HCT116 (cell line): Measurements from ENCODE around the gene GALT. TPM values are rescaled to one million over a fixed set of nuclear protein-coding genes. Genes with fewer than 3 reads are reported as not detected.

Experiments
- ATAC-seq: fragments of 200-7000 bp; cut with Tn5 transposase; 2 replicates; pipeline ENCODE4 v1.9.1; 2020; ENCODE audit warnings: mild to moderate bottlenecking, moderate library complexity
- BruUV-seq: library from RNA; stranded (reverse); fragments of 400-500 nt; replicated peaks from 2 replicates; lab custom pipeline; 2021; lab: Mats Ljungman, UMichigan
- CTCF ChIA-PET: fragments of 300-600 bp; sonication (Branson Sonifier 250); formaldehyde crosslinking; loops from one replicate; lab custom pipeline; 2021; ENCODE audit warnings: antibody characterized with exemption; lab: Charles Lee
- POLR2A ChIA-PET: fragments of 300-600, 350-600 bp; sonication (Branson Sonifier 250); formaldehyde crosslinking; loops from one replicate; lab custom pipeline; 2021; ENCODE audit warnings: antibody characterized with exemption; lab: Charles Lee
- RAD21 ChIA-PET, 2 experiments: fragments of 300-600 bp; sonication (Branson Sonifier 250); formaldehyde crosslinking; loops; one replicate each; lab custom pipeline; 2023; ENCODE audit warnings: low total read pairs in 2 of 2; ENCODE audit not compliant: uncharacterized antibody in 2 of 2, unreplicated experiment in 2 of 2, low non-redundant PET in 1 of 2; lab: Charles Lee
- DNase-seq: peaks from one replicate; pipeline ENCODE4 v3.0.0-alpha.2; 2010; ENCODE audit warnings: low read depth, low spot score
- H2AFZ ChIP-seq: fragments of 200-600 bp; shearing (Covaris generic), sonication (generic); 2 replicates; pipeline ENCODE4 v1.6.1; 2017; ENCODE audit warnings: low read depth, mixed run types, mixed read lengths, antibody characterized with exemption, low read length; ENCODE audit not compliant: poor library complexity, severe bottlenecking
- H3K27ac ChIP-seq: 2 replicates; pipeline ENCODE4 v1.5.1; 2012; ENCODE audit warnings: low read depth, low read length
- H3K27me3 ChIP-seq: fragments of 200-600 bp; sonication (generic); 2 replicates; pipeline ENCODE4 v1.6.1; 2016; ENCODE audit warnings: mixed run types, low read length, mixed read lengths; ENCODE audit not compliant: insufficient read depth
- H3K36me3 ChIP-seq, 2 experiments: fragments of 200-500 bp in 1 of 2; fragments of 200-600 bp in 1 of 2; sonication (Bioruptor generic) in 1 of 2; sonication (generic) in 1 of 2; 2 replicates each; pipeline versions ENCODE4 v1.5.1 to v1.6.1; 2014 to 2016; ENCODE audit warnings: low read length in 2 of 2, inconsistent platforms in 1 of 2, mixed read lengths in 1 of 2, mixed run types in 1 of 2; ENCODE audit not compliant: insufficient read depth in 2 of 2, control insufficient read depth in 1 of 2
- H3K4me1 ChIP-seq, 2 experiments: fragments of 200-600 bp in 1 of 2; sonication (generic) in 1 of 2; 2 replicates each; pipeline versions ENCODE4 v1.5.1 to v1.6.1; 2012 to 2017; ENCODE audit warnings: low read length in 2 of 2, inconsistent platforms in 1 of 2, mild to moderate bottlenecking in 1 of 2, mixed read lengths in 1 of 2, mixed run types in 1 of 2, moderate library complexity in 1 of 2; ENCODE audit not compliant: insufficient read depth in 2 of 2, control insufficient read depth in 1 of 2
- H3K4me2 ChIP-seq: fragments of 200-600 bp; sonication (generic); 2 replicates; pipeline ENCODE4 v1.6.1; 2017; ENCODE audit warnings: mixed run types, low read length, mixed read lengths
- H3K4me3 ChIP-seq, 2 experiments: fragments of 200-600 bp in 1 of 2; sonication (generic) in 1 of 2; replicated peaks in 1 of 2; 2 replicates each; pipeline ENCODE4 v1.5.1; 2011 to 2016; ENCODE audit warnings: low read length in 2 of 2, control low read depth in 1 of 2, low read depth in 1 of 2, mild to moderate bottlenecking in 1 of 2, mixed read lengths in 1 of 2, mixed run types in 1 of 2
- H3K79me2 ChIP-seq: fragments of 200-600 bp; sonication (generic); 2 replicates; pipeline ENCODE4 v1.6.1; 2017; ENCODE audit warnings: mild to moderate bottlenecking, mixed run types, low read length, moderate library complexity, mixed read lengths; ENCODE audit not compliant: insufficient read depth
- H3K9ac ChIP-seq: fragments of 200-600 bp; sonication (generic); 2 replicates; pipeline ENCODE4 v1.6.1; 2016; ENCODE audit warnings: low read length, mixed read lengths
- H3K9me2 ChIP-seq: fragments of 200-600 bp; sonication (generic), shearing (Covaris generic); 2 replicates; pipeline ENCODE4 v1.6.1; 2017; ENCODE audit warnings: mixed run types, mild to moderate bottlenecking, moderate library complexity; ENCODE audit not compliant: insufficient read depth
- H3K9me3 ChIP-seq, 2 experiments: fragments of 200-500 bp in 1 of 2; fragments of 200-600 bp in 1 of 2; sonication (Bioruptor generic) in 1 of 2; sonication (generic) in 1 of 2; 2 replicates each; pipeline ENCODE4 v1.6.1; 2014 to 2017; ENCODE audit warnings: low read length in 2 of 2, mixed read lengths in 2 of 2, inconsistent platforms in 1 of 2, low read depth in 1 of 2, mild to moderate bottlenecking in 1 of 2, mixed run types in 1 of 2, moderate library complexity in 1 of 2; ENCODE audit not compliant: control insufficient read depth in 1 of 2, insufficient read depth in 1 of 2
- H4K20me1 ChIP-seq: fragments of 200-600 bp; sonication (generic), shearing (Covaris generic); 2 replicates; pipeline ENCODE4 v1.6.1; 2017; ENCODE audit warnings: mixed run types, mild to moderate bottlenecking, moderate library complexity; ENCODE audit not compliant: insufficient read depth
- ATF3 ChIP-seq: IDR thresholded peaks from 2 replicates; pipeline ENCODE4 v1.6.1; 2012
- CTCF ChIP-seq, 3 experiments: fragments of 200-600 bp in 1 of 3; sonication (generic) in 1 of 3; IDR thresholded peaks in 2 of 3; conservative IDR thresholded peaks in 1 of 3; 2 replicates each; pipeline ENCODE4 v1.5.1; 2012 to 2017; ENCODE audit warnings: low read depth in 2 of 3, low read length in 2 of 3, antibody characterized with exemption in 1 of 3, borderline replicate concordance in 1 of 3, control low read depth in 1 of 3, mild to moderate bottlenecking in 1 of 3, mixed read lengths in 1 of 3, mixed run types in 1 of 3, moderate library complexity in 1 of 3; ENCODE audit not compliant: insufficient read depth in 1 of 3
- EGR1 ChIP-seq: IDR thresholded peaks from 2 replicates; pipeline ENCODE4 v1.6.1; 2012; ENCODE audit warnings: low read depth
- EZH2 ChIP-seq: fragments of 200-600 bp; sonication (generic); IDR thresholded peaks from 2 replicates; pipeline ENCODE4 v1.6.1; 2017; ENCODE audit warnings: antibody characterized with exemption, mixed run types
- POLR2A ChIP-seq: IDR thresholded peaks from 2 replicates; pipeline ENCODE4 v1.7.0; 2011; ENCODE audit warnings: borderline replicate concordance; ENCODE audit not compliant: insufficient read depth, insufficient read length; ENCODE audit errors: extremely low read depth
- SIN3A ChIP-seq: IDR thresholded peaks from 2 replicates; pipeline ENCODE4 v1.6.1; 2012; ENCODE audit warnings: low read depth
- YY1 ChIP-seq: IDR thresholded peaks from 2 replicates; pipeline ENCODE4 v1.6.1; 2011; ENCODE audit warnings: low read length, low read depth, moderate library complexity, mild to moderate bottlenecking; ENCODE audit not compliant: insufficient replicate concordance; ENCODE audit errors: extremely low read depth
- ZBTB33 ChIP-seq: IDR thresholded peaks from 2 replicates; pipeline ENCODE4 v1.6.1; 2011; ENCODE audit warnings: mild to moderate bottlenecking, low read length, moderate library complexity; ENCODE audit not compliant: insufficient replicate concordance; ENCODE audit errors: extremely low read depth
- ZNF274 ChIP-seq: fragments of 200-500 bp; sonication (Bioruptor generic); IDR thresholded peaks from 2 replicates; pipeline ENCODE4 v1.6.1; 2014; ENCODE audit warnings: mild to moderate bottlenecking, low read depth, low read length, inconsistent platforms
- intact Hi-C: fragments of 100-400 bp; cut with micrococcal nuclease; formaldehyde crosslinking; loops from 2 replicates; pipeline ENCODE4 v1.10.0; 2022
- total RNA-seq: library from RNA; stranded (reverse); gene quantifications from one replicate; pipeline ENCODE4 v1.2.1, GENCODE V29; 2021; ENCODE audit not compliant: unreplicated experiment

The GALT gene
- total RNA-seq, 1 experiment from 2014 or later, result 28.2 TPM

GRCh38 chr9:34675869-34676268, 29.4 kb downstream of the GALT start:
- Histone ChIP-seq H3K4me3 (no peak overlapping the region), H3K27ac (no peak overlapping the region), H2AFZ (no peak overlapping the region), H3K79me2 (no peaks in the 10 kb centered on the region), H3K9ac (no peak overlapping the region), H3K4me1 (no peaks in the 10 kb centered on the region), H3K9me2 (no peaks in the 10 kb centered on the region), H4K20me1 (no peaks in the 10 kb centered on the region), H3K27me3 (no peaks in the 10 kb centered on the region), H3K9me3 (no peaks in the 10 kb centered on the region), H3K4me2 (no peak overlapping the region), H3K36me3 (no peaks in the 10 kb centered on the region)
- intact Hi-C loops, result loop anchor here (1.0 to 10.0 kb wide), 2 partner anchors 26 to 309 kb away; partner anchors contain the start of gene DNAJB5
- ChIA-PET CTCF (interaction anchor here (2.2 to 2.3 kb wide), 2 partner anchors 11 to 27 kb away, joined by 6 to 14 read pairs; no protein-coding TSS in a partner anchor), POLR2A (no interaction called here), RAD21 (interaction anchor here in 1 of 2 experiments (1.1 kb wide), 1 partner anchor 41 kb away, joined by 3 read pairs; no protein-coding TSS in a partner anchor)
- BruUV-seq, result no TSS peak
- TF ChIP-seq CTCF (IDR thresholded peaks at IDR 0.05 in 2 of 3, conservative IDR thresholded peaks at IDR 0.05 in 1 of 3; ENCODE audit: borderline replicate concordance in 1 of 3, insufficient read depth in 1 of 3, low read depth in 2 of 3, low read length in 2 of 3), result no peak
- TF ChIP-seq EGR1, result no peak
- no peak for TF ChIP-seq ZBTB33
- TF ChIP-seq ZNF274, result no peak
- TF ChIP-seq YY1, result no peak
- TF ChIP-seq POLR2A, result no peak
- TF ChIP-seq ATF3, result no peak
- TF ChIP-seq EZH2, result no peak
- TF ChIP-seq SIN3A, result no peak
- ATAC-seq, result no peak
- no peak for DNase-seq
